Neutrophil (primary cell): ENCODE measurements around the gene CDPF1.
A peak's percentile ranks its signal among the peaks of the same experiment; 100 is the strongest.

Experiments
- H3K27ac ChIP-seq: fragments of 200-600 bp; sonication (generic); 2 replicates; pipeline ENCODE4 v1.5.1; 2016; ENCODE audit warnings: mild to moderate bottlenecking, moderate library complexity
- H3K27me3 ChIP-seq: fragments of 200-600 bp; sonication (generic); 2 replicates; pipeline ENCODE4 v1.6.0; 2016; ENCODE audit warnings: mild to moderate bottlenecking
- H3K36me3 ChIP-seq: fragments of 200-600 bp; sonication (generic); 2 replicates; pipeline ENCODE4 v1.5.1; 2017
- H3K4me1 ChIP-seq, 2 experiments: fragments of 200-600 bp in 1 of 2; sonication (generic) in 1 of 2; 1 replicate in 1 of 2; 2 replicates in 1 of 2; pipeline versions ENCODE4 v1.5.1 to v1.6.1; 2013 to 2016; ENCODE audit warnings: low read depth in 1 of 2, low read length in 1 of 2, mild to moderate bottlenecking in 1 of 2, moderate library complexity in 1 of 2; ENCODE audit not compliant: control insufficient read depth in 1 of 2, insufficient read depth in 1 of 2
- H3K4me3 ChIP-seq, 2 experiments: fragments of 200-600 bp in 1 of 2; sonication (generic) in 1 of 2; 1 replicate in 1 of 2; 2 replicates in 1 of 2; pipeline ENCODE4 v1.5.1; 2013 to 2016; ENCODE audit warnings: low read depth in 1 of 2, low read length in 1 of 2, mild to moderate bottlenecking in 1 of 2, moderate library complexity in 1 of 2
- H3K9me3 ChIP-seq: fragments of 200-600 bp; sonication (generic); 2 replicates; pipeline ENCODE4 v1.5.1; 2016
- CTCF ChIP-seq: fragments of 200-600 bp; sonication (generic); IDR thresholded peaks from 2 replicates; pipeline ENCODE4 v1.5.1; 2016; ENCODE audit warnings: antibody characterized with exemption

Gene CDPF1

GRCh38 chr22:46259374-46259773 is 9.3 kb upstream of the CDPF1 start:
- H3K27ac ChIP-seq: peak overlapping the region; percentile 78
- peaks cover 23% of the 10 kb centered on the region for H3K27me3 ChIP-seq
- peaks cover 33 to 40% of the 10 kb centered on the region in 2 experiments for H3K4me1 ChIP-seq
- TF ChIP-seq CTCF: no peak
- H3K4me3 ChIP-seq: no peak overlapping the region
- H3K36me3 ChIP-seq: no peaks in the 10 kb centered on the region
- H3K9me3 ChIP-seq: no peaks in the 10 kb centered on the region

- Histone ChIP-seq H3K36me3 (no peaks in the 10 kb centered on the region), H3K9me3 (no peaks in the 10 kb centered on the region), H3K27me3 (no peaks in the 10 kb centered on the region), H3K4me1 (peaks cover 19 to 23% of the 10 kb centered on the region in 2 experiments), H3K27ac (no peak overlapping the region), H3K4me3 (no peak overlapping the region)
- no peak for TF ChIP-seq CTCF
These were observed 6.4 kb upstream of the CDPF1 start for GRCh38 chr22:46256358-46256958.

GRCh38 chr22:46251816-46252380 is 1.8 kb upstream of the CDPF1 start:
- Histone ChIP-seq H3K4me3 (no peak overlapping the region), H3K4me1 (peaks cover 15% of the 10 kb centered on the region in 2 experiments), H3K9me3 (no peaks in the 10 kb centered on the region), H3K27me3 (no peaks in the 10 kb centered on the region), H3K27ac (no peak overlapping the region), H3K36me3 (no peaks in the 10 kb centered on the region)
- no peak for TF ChIP-seq CTCF

GRCh38 chr22:46251266-46251665 is 1.2 kb upstream of the CDPF1 start:
- Histone ChIP-seq H3K4me1 (peaks cover 15% of the 10 kb centered on the region in 2 experiments), H3K9me3 (no peaks in the 10 kb centered on the region), H3K36me3 (no peaks in the 10 kb centered on the region), H3K27ac (no peak overlapping the region), H3K27me3 (no peaks in the 10 kb centered on the region), H3K4me3 (peak overlapping the region; percentile 79 to 90)
- no peak for TF ChIP-seq CTCF

GRCh38 chr22:46250783-46251125 is 661 bp upstream of the CDPF1 start:
- no peaks in the 10 kb centered on the region for H3K9me3 ChIP-seq
- no peak for TF ChIP-seq CTCF
- peak overlapping the region; percentile 79 to 90 for H3K4me3 ChIP-seq
- H3K4me1 ChIP-seq: peaks cover 15% of the 10 kb centered on the region in 2 experiments
- peak overlapping the region; percentile 80 for H3K27ac ChIP-seq
- H3K27me3 ChIP-seq: no peaks in the 10 kb centered on the region
- H3K36me3 ChIP-seq: no peaks in the 10 kb centered on the region
